Uterus (tissue), 2 donors: ENCODE data around the gene PIK3R3.

Experiments
- POLR2A ChIP-seq, 2 donors: fragments of 450-650 bp; IDR thresholded peaks; one replicate each; pipeline ENCODE4 v1.6.1; 2016; ENCODE audit warnings: antibody characterized with exemption in 2 of 2, mild to moderate bottlenecking in 1 of 2, moderate library complexity in 1 of 2
- TF ChIP-seq, protein P1 (sequence below), 4 experiments: fragments of 200-600 bp in 2 of 4; fragments of 450-650 bp in 2 of 4; sonication (generic) in 2 of 4; IDR thresholded peaks; one replicate each; pipeline ENCODE4 v1.5.1; 2016 to 2019; ENCODE audit warnings: antibody characterized with exemption in 4 of 4, mild to moderate bottlenecking in 2 of 4, moderate library complexity in 1 of 4

- TF ChIP-seq, protein P1, sequence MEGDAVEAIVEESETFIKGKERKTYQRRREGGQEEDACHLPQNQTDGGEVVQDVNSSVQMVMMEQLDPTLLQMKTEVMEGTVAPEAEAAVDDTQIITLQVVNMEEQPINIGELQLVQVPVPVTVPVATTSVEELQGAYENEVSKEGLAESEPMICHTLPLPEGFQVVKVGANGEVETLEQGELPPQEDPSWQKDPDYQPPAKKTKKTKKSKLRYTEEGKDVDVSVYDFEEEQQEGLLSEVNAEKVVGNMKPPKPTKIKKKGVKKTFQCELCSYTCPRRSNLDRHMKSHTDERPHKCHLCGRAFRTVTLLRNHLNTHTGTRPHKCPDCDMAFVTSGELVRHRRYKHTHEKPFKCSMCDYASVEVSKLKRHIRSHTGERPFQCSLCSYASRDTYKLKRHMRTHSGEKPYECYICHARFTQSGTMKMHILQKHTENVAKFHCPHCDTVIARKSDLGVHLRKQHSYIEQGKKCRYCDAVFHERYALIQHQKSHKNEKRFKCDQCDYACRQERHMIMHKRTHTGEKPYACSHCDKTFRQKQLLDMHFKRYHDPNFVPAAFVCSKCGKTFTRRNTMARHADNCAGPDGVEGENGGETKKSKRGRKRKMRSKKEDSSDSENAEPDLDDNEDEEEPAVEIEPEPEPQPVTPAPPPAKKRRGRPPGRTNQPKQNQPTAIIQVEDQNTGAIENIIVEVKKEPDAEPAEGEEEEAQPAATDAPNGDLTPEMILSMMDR (IDR thresholded peaks at IDR 0.05), result no peak
- TF ChIP-seq POLR2A (IDR thresholded peaks at IDR 0.05), result no peak
Observed at GRCh38 chr1:46098027-46098712, 34.3 kb downstream of the PIK3R3 start.
